ENCODE results near the gene KCNQ5.

Gene KCNQ5

DNA sequence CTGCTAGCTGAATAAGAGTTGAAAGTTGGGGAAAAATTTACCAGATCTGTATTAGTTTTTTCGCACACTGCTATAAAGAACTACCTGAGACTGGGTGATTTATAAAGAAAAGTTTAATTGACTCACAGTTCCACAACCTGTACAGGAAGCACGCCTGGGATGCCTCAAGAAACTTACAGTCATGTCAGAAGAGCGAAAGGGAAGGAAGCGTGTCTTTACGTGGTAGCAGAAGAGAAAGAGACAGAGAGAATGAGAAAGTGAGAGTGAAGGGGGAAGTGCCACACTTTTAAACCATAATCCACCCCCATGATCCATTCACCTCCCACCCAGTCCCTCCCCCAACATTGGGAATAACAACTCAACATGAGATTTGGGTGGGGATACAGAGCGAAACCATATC, 523.8 kb downstream of the KCNQ5 start:
- H3K9ac ChIP-seq (ENCODE audit: low read length in 5 of 5) = no peak overlapping the region
- H3K4me3 ChIP-seq (ENCODE audit: low read depth in 1 of 5, low read length in 5 of 5) = no peak overlapping the region
- H3K4me1 ChIP-seq (ENCODE audit: control insufficient read depth in 5 of 5, insufficient read depth in 5 of 5, low read length in 5 of 5) = no peaks in the 10 kb centered on the region
- H3K27ac ChIP-seq (ENCODE audit: low read depth, low read length) = no peak overlapping the region
- H3K9me3 ChIP-seq (ENCODE audit: control insufficient read depth in 5 of 5, low read length in 5 of 5) = no peaks in the 10 kb centered on the region
- H3K27me3 ChIP-seq (ENCODE audit: control insufficient read depth in 5 of 5, insufficient read depth in 4 of 5, low read length in 5 of 5) = no peaks in the 10 kb centered on the region
- H3K36me3 ChIP-seq (ENCODE audit: control insufficient read depth in 5 of 5, insufficient read depth in 5 of 5, low read length in 5 of 5) = no peaks in the 10 kb centered on the region

DNA sequence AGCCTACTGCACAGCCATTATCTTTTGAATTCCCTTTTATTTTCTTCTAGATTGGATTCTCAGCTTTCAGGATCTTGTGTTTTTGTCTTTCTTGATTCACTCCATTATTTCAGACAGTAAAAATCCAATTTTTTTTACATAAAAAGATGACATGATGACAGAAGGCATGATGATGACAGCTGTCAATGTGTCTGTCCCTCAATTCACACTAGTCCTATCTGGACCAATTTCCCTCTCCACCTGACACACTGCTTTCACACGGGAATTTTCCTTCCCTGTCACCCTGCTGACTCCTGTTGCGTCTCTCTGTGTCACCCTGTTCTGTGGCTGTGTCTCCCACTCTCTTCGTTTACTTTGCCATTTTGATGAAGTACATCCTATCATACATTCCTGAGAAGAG, 529.9 kb downstream of the KCNQ5 start:
- Histone ChIP-seq H3K9me3 (ENCODE audit: control insufficient read depth in 5 of 5, low read length in 5 of 5) (no peaks in the 10 kb centered on the region), H3K4me3 (ENCODE audit: low read depth in 1 of 5, low read length in 5 of 5) (no peak overlapping the region), H3K27ac (ENCODE audit: low read depth, low read length) (no peak overlapping the region), H3K36me3 (ENCODE audit: control insufficient read depth in 5 of 5, insufficient read depth in 5 of 5, low read length in 5 of 5) (no peaks in the 10 kb centered on the region), H3K27me3 (ENCODE audit: control insufficient read depth in 5 of 5, insufficient read depth in 4 of 5, low read length in 5 of 5) (peaks cover 0 to 2% (median 0%) of the 10 kb centered on the region in 5 donors), H3K4me1 (ENCODE audit: control insufficient read depth in 5 of 5, insufficient read depth in 5 of 5, low read length in 5 of 5) (no peaks in the 10 kb centered on the region), H3K9ac (ENCODE audit: low read length in 5 of 5) (no peak overlapping the region)

DNA sequence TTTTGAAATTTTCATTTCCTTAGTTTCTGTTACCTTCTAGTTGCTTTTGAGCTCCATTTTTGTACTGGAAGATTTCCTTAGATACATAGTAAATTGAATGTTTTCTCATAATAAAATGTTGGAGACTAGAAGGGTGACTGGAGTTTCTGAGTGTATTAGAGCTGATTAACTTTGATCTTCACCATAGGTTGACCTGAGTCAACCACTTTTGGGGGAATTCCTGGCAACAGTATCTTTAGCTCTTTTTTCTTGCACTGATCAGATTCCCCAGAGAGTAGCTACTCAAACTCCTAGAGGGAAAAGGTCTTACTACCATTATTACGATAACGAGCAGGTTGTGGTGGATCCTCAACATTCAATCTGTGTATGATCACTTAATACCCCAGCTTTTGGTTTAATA, 530.7 kb downstream of the KCNQ5 start:
- peaks cover 0 to 2% (median 0%) of the 10 kb centered on the region in 5 donors for H3K27me3 ChIP-seq (ENCODE audit: control insufficient read depth in 5 of 5, insufficient read depth in 4 of 5, low read length in 5 of 5)
- H3K36me3 ChIP-seq (ENCODE audit: control insufficient read depth in 5 of 5, insufficient read depth in 5 of 5, low read length in 5 of 5) = no peaks in the 10 kb centered on the region

DNA sequence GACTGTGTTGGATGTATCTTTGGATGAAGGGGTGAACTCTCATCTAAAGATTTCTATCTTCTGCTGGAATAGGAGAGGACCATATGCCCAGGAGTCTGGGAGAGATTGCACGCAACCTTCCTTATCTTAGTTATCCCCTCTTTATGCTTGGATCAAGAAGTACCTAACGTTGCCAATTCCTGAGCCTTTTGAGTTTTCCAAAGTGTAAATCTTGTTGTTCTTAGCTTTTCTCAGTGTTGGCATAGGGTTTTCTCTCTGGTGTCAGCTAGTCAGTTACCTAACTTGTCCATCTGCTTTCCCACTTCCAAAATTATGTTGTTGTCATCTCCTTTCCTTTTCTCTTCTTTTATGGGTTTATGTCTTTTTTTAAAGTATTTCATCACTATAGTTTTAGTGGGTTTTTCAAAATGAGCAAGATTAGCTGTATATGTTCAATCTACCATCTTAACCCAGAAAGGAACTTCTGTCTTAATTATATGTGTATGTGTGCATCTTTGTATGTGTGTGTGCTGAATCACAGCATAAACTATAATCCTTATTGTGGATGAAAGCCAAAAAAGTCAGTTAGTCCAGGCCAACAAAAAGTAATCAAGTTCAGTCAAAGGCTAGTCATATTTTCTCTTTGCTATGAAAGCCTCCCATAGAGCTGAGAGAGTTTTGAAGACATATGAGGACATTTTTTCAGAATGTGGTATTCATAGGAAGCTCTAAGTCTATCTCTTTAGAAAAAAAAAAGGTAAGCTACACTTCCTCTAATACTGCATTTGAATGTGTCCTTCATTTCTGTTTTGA, 531.3 kb downstream of the KCNQ5 start:
- Histone ChIP-seq H3K36me3 (ENCODE audit: control insufficient read depth in 5 of 5, insufficient read depth in 5 of 5, low read length in 5 of 5) (no peaks in the 10 kb centered on the region), H3K27ac (ENCODE audit: low read depth, low read length) (no peak overlapping the region), H3K9me3 (ENCODE audit: control insufficient read depth in 5 of 5, low read length in 5 of 5) (no peaks in the 10 kb centered on the region), H3K9ac (ENCODE audit: low read length in 5 of 5) (no peak overlapping the region), H3K27me3 (ENCODE audit: control insufficient read depth in 5 of 5, insufficient read depth in 4 of 5, low read length in 5 of 5) (peaks cover 0 to 2% (median 0%) of the 10 kb centered on the region in 5 donors), H3K4me1 (ENCODE audit: control insufficient read depth in 5 of 5, insufficient read depth in 5 of 5, low read length in 5 of 5) (no peaks in the 10 kb centered on the region), H3K4me3 (ENCODE audit: low read depth in 1 of 5, low read length in 5 of 5) (no peak overlapping the region)

More for the DNA sequence above, 530.7 kb downstream of the KCNQ5 start:
- H3K9me3 ChIP-seq (ENCODE audit: control insufficient read depth in 5 of 5, low read length in 5 of 5) = no peaks in the 10 kb centered on the region
- H3K4me3 ChIP-seq (ENCODE audit: low read depth in 1 of 5, low read length in 5 of 5) = no peak overlapping the region
- no peaks in the 10 kb centered on the region for H3K4me1 ChIP-seq (ENCODE audit: control insufficient read depth in 5 of 5, insufficient read depth in 5 of 5, low read length in 5 of 5)
- no peak overlapping the region for H3K9ac ChIP-seq (ENCODE audit: low read length in 5 of 5)
- no peak overlapping the region for H3K27ac ChIP-seq (ENCODE audit: low read depth, low read length)

DNA sequence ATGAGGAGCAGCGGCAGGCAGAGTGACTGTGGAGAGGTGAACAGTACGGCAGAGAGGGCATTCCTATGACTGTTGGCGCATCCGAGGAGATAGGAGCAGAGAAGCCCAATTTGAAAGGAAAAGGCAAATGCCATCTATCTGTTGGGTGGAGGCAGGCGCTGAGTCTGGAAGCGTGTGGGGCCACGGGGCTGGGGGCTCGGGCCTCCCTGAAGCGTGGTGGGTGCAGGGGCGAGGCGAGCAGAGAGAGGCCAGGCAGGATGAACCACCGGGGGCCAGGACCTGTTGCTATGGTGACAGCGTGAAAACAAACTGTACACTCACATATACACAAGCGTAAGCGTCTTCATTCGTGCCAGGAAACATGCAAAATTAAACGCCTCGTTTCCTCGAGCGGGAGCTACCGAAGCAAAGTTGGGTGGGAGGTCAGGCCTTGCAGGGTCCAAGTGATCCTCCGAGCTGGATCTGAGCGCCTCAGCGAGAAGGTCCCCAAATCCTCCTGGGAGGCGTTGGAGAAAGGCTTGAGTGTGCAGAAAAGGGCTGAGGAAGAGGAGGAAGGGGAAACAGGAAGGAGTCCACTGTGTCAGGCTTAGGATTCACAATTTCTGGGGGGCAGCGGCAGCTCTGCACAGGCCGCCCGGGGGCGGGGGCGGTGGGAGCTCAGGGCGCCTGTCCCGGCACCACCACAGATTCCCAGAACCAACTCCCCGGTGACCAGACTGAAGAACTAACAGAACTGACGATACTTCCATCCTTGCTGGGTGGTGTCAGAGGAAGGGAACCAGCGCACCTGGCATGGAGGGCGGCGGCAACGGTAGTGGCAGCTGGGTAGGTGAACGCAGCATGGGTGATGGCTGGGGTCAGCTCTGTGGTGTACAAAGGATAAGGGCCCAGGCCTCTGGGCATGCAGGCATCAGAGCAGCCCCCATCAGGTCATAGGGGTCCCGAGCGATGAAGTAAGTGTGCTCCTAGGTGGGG, 535.2 kb downstream of the KCNQ5 start:
- H3K27ac ChIP-seq (ENCODE audit: low read depth, low read length) = no peak overlapping the region
- H3K36me3 ChIP-seq (ENCODE audit: control insufficient read depth in 5 of 5, insufficient read depth in 5 of 5, low read length in 5 of 5) = no peaks in the 10 kb centered on the region
- no peak overlapping the region for H3K4me3 ChIP-seq (ENCODE audit: low read depth in 1 of 5, low read length in 5 of 5)
- H3K9me3 ChIP-seq (ENCODE audit: control insufficient read depth in 5 of 5, low read length in 5 of 5) = no peaks in the 10 kb centered on the region
- H3K27me3 ChIP-seq (ENCODE audit: control insufficient read depth in 5 of 5, insufficient read depth in 4 of 5, low read length in 5 of 5) = no peaks in the 10 kb centered on the region
- no peak overlapping the region for H3K9ac ChIP-seq (ENCODE audit: low read length in 5 of 5)
- H3K4me1 ChIP-seq (ENCODE audit: control insufficient read depth in 5 of 5, insufficient read depth in 5 of 5, low read length in 5 of 5) = no peaks in the 10 kb centered on the region

DNA sequence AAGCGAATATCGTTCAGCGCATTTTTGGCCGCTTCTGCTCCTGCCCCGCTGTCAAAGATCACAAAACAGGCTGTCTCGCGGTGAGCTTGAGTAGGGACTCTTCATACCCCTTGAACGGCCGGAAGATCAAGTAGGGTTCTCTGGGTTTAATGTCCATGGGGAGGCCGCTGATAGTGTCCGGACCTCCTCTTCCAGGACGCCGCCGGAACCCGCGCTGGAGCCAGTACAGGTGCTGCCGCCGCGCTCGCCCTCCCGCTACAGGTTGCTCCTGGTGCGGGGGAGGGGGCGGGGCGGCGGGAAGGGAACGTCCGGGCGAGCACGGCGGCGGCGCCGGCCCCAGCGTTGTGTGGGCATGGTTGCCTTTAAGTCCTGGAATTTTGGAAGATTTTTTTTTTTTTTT, 536.0 kb downstream of the KCNQ5 start:
- H3K9ac ChIP-seq (ENCODE audit: low read length in 5 of 5) = no peak overlapping the region
- H3K27me3 ChIP-seq (ENCODE audit: control insufficient read depth in 5 of 5, insufficient read depth in 4 of 5, low read length in 5 of 5) = no peaks in the 10 kb centered on the region
- H3K4me1 ChIP-seq (ENCODE audit: control insufficient read depth in 5 of 5, insufficient read depth in 5 of 5, low read length in 5 of 5) = no peaks in the 10 kb centered on the region
- no peaks in the 10 kb centered on the region for H3K36me3 ChIP-seq (ENCODE audit: control insufficient read depth in 5 of 5, insufficient read depth in 5 of 5, low read length in 5 of 5)
- H3K4me3 ChIP-seq (ENCODE audit: low read depth in 1 of 5, low read length in 5 of 5) = no peak overlapping the region
- no peak overlapping the region for H3K27ac ChIP-seq (ENCODE audit: low read depth, low read length)
- no peaks in the 10 kb centered on the region for H3K9me3 ChIP-seq (ENCODE audit: control insufficient read depth in 5 of 5, low read length in 5 of 5)

DNA sequence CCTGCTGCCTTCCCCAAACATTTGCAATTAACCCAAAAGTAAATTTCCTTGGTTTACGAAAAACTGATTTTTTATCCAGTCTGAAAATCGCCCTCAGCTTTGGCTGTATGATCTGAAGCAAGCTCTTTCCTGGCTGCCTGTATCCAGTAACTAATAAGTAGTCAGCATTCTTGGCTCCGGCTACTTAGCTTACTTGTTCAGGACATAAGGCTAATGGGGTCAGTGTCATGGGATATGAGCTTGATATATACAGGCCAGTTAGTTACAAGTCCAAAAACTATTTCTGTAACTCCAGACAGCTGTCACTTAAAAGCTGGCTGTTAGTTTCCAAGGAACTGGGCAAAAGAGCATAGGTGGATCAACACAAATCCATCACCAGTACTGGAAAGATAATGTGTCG, 547.2 kb downstream of the KCNQ5 start:
- no peak overlapping the region for H3K4me3 ChIP-seq (ENCODE audit: low read depth in 1 of 5, low read length in 5 of 5)

DNA sequence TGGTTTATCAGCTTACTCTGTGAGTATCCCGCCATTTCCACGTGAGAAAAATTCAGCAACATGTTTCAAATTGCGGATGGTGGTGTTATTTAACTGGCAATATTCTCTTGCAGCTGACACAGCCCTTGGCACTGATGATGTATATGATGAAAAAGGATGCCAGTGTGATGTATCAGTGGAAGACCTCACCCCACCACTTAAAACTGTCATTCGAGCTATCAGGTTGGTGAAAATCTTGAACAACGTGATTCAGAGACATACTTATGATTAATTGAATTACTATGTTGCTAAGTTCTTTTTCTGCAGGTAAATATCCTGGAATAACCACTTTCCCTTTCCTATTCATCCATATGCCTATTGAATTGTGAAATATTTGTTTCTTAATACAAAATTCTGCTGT, 547.8 kb downstream of the KCNQ5 start:
- no peaks in the 10 kb centered on the region for H3K36me3 ChIP-seq (ENCODE audit: control insufficient read depth in 5 of 5, insufficient read depth in 5 of 5, low read length in 5 of 5)
- no peak overlapping the region for H3K9ac ChIP-seq (ENCODE audit: low read length in 5 of 5)
- H3K9me3 ChIP-seq (ENCODE audit: control insufficient read depth in 5 of 5, low read length in 5 of 5) = no peaks in the 10 kb centered on the region
- H3K27ac ChIP-seq (ENCODE audit: low read depth, low read length) = no peak overlapping the region
- H3K4me3 ChIP-seq (ENCODE audit: low read depth in 1 of 5, low read length in 5 of 5) = no peak overlapping the region
- H3K4me1 ChIP-seq (ENCODE audit: control insufficient read depth in 5 of 5, insufficient read depth in 5 of 5, low read length in 5 of 5) = no peaks in the 10 kb centered on the region
- peaks cover 0 to 2% (median 0%) of the 10 kb centered on the region in 5 donors for H3K27me3 ChIP-seq (ENCODE audit: control insufficient read depth in 5 of 5, insufficient read depth in 4 of 5, low read length in 5 of 5)

More for the DNA sequence above, 547.2 kb downstream of the KCNQ5 start:
- Histone ChIP-seq H3K36me3 (ENCODE audit: control insufficient read depth in 5 of 5, insufficient read depth in 5 of 5, low read length in 5 of 5) (no peaks in the 10 kb centered on the region), H3K9me3 (ENCODE audit: control insufficient read depth in 5 of 5, low read length in 5 of 5) (no peaks in the 10 kb centered on the region), H3K27ac (ENCODE audit: low read depth, low read length) (no peak overlapping the region), H3K4me1 (ENCODE audit: control insufficient read depth in 5 of 5, insufficient read depth in 5 of 5, low read length in 5 of 5) (no peaks in the 10 kb centered on the region), H3K27me3 (ENCODE audit: control insufficient read depth in 5 of 5, insufficient read depth in 4 of 5, low read length in 5 of 5) (no peaks in the 10 kb centered on the region), H3K9ac (ENCODE audit: low read length in 5 of 5) (no peak overlapping the region)

DNA sequence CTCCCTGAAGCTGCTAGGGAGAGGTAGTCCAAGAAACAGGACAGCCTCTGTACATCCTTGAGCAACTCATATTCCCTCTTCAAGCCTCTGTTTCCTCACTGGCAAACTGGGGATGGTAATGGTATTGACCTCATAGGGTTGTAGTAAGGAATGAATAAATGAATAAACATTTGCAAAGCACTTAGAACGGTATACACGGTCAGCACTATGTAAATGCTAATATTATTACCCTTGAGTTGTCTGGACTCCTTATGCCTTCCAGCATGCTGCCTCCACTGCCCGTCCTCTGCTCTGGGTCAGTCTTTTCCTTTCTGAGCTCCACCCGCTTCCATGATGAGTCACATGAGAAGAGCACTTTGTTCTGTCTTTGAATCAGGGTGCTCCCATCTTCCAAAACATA, 552.8 kb downstream of the KCNQ5 start:
- no peak overlapping the region for H3K4me3 ChIP-seq (ENCODE audit: low read depth in 1 of 5, low read length in 5 of 5)
- no peak overlapping the region for H3K9ac ChIP-seq (ENCODE audit: low read length in 5 of 5)
- no peaks in the 10 kb centered on the region for H3K4me1 ChIP-seq (ENCODE audit: control insufficient read depth in 5 of 5, insufficient read depth in 5 of 5, low read length in 5 of 5)
- no peaks in the 10 kb centered on the region for H3K36me3 ChIP-seq (ENCODE audit: control insufficient read depth in 5 of 5, insufficient read depth in 5 of 5, low read length in 5 of 5)
- H3K9me3 ChIP-seq (ENCODE audit: control insufficient read depth in 5 of 5, low read length in 5 of 5) = no peaks in the 10 kb centered on the region
- no peak overlapping the region for H3K27ac ChIP-seq (ENCODE audit: low read depth, low read length)
- peaks cover 0 to 5% (median 3%) of the 10 kb centered on the region in 5 donors for H3K27me3 ChIP-seq (ENCODE audit: control insufficient read depth in 5 of 5, insufficient read depth in 4 of 5, low read length in 5 of 5)

DNA sequence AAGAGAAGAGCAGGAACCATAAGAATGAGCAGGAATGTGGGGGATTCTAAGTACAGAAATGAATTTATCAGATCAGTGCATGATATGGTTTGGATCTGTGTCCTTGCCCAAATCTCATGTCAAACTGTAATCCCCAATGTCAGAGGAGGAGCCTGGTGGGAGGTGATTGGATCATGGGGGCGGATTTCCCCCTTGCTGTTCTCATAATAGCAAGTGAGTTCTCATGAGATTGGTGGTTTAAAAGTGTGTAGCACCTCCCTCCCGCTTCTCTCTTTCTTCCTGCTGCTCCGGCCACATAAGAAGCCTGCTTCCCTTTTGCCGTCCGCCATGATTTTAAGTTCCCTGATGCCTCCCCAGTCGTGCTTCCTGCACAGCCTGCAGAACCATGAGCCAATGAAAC, 554.2 kb downstream of the KCNQ5 start:
- Histone ChIP-seq H3K4me3 (ENCODE audit: low read depth in 1 of 5, low read length in 5 of 5) (no peak overlapping the region), H3K36me3 (ENCODE audit: control insufficient read depth in 5 of 5, insufficient read depth in 5 of 5, low read length in 5 of 5) (no peaks in the 10 kb centered on the region), H3K9me3 (ENCODE audit: control insufficient read depth in 5 of 5, low read length in 5 of 5) (no peaks in the 10 kb centered on the region), H3K27ac (ENCODE audit: low read depth, low read length) (no peak overlapping the region), H3K4me1 (ENCODE audit: control insufficient read depth in 5 of 5, insufficient read depth in 5 of 5, low read length in 5 of 5) (peaks cover 0 to 5% (median 4%) of the 10 kb centered on the region in 5 donors), H3K9ac (ENCODE audit: low read length in 5 of 5) (no peak overlapping the region), H3K27me3 (ENCODE audit: control insufficient read depth in 5 of 5, insufficient read depth in 4 of 5, low read length in 5 of 5) (peaks cover 0 to 5% (median 3%) of the 10 kb centered on the region in 5 donors)

Measured in subcutaneous abdominal adipose tissue (tissue), 5 donors.